DND-41 (cell line): ENCODE results near the gene IL4R.

Experiments
- CTCF ChIP-seq: IDR thresholded peaks from 2 replicates; pipeline ENCODE4 v1.5.1; 2012; ENCODE audit warnings: borderline replicate concordance, low read length, moderate library complexity, mild to moderate bottlenecking; ENCODE audit not compliant: poor library complexity, severe bottlenecking; ENCODE audit errors: extremely low read depth
- EZH2 ChIP-seq: IDR thresholded peaks from 3 replicates; pipeline ENCODE4 v1.6.1; 2012; ENCODE audit warnings: borderline replicate concordance, low read depth, mild to moderate bottlenecking, moderate library complexity, low read length, inconsistent platforms; ENCODE audit not compliant: severe bottlenecking

DNA sequence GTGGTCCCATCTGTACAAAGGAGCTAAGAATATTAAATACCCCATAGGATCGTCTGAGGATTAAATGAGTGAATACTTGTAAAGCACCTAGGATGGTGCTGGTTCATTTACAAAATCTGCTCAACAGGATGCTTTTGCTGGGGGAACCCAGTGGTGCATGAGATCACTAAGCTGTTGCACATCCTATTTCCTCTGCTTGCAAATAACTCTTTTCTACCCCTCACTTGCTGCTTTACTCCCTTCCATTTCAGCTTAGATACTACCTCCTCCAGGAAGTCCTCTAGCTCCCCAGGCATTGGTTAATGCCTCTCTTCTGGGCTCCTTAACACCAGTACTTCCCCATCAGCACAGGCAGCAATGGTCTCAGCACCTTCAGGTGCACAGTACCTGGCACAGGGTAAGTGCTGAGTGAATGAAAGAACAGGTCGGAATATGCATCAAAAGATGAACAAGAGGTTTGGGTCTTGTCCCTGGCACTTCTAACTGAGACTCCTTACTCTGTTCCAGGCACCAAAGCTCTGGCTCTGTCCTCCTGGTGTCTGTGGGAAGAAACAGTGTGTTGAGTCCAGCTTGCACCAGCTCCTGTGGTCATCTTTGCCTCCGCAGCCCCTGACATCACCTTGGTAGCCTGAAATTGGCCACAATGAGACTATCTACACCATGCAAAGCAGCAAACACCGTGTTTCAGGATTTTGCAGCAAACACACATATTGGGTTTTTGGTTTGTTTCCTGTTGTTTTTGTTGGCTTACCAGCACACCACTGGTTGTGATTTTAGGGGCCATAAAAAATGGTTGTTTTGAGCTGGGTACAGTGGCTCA lies 64.1 kb downstream of the IL4R start:
- TF ChIP-seq CTCF (no peak), EZH2 (no peak)
